ENCODE data around the gene CELF2. TPM values are rescaled to one million over a fixed set of nuclear protein-coding genes. Genes with fewer than 3 reads are reported as not detected.

The CELF2 gene
- total RNA-seq, 1 experiment from 2014 or later, result 28.7 TPM

DNA sequence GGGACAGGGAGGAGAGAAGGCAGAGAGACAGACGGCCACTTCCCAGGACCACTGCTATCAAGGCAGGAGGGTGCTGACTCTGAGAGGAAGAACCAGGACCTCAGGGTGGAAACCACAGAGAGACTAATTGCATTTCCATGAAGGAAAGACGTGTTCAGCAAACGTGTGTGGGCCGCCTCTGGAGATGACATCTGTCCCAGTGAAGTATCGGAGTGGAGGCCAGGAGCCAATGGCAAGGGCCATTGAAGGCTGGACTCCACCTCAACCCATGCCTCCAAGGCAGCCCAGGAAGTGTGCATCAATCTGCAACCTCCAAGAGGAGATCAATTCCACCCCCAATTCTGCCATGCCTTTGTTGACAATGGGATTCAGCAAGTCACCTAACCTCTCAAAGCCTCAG is 363.8 kb downstream of the CELF2 start:
- H2BK15ac ChIP-seq (ENCODE audit: low read depth, low read length), result no peak overlapping the region
- no peak overlapping the region for H3K14ac ChIP-seq (ENCODE audit: insufficient read depth, low read length)
- H3T11ph ChIP-seq (ENCODE audit: low read length), result no peak overlapping the region
- no peaks in the 10 kb centered on the region for H3K9me3 ChIP-seq (ENCODE audit: control insufficient read depth, low read depth, low read length)
- H4K8ac ChIP-seq (replicated peaks; ENCODE audit: insufficient read length, low read depth, low read length), result no peak overlapping the region
- no peaks in the 10 kb centered on the region for H3K79me1 ChIP-seq (ENCODE audit: insufficient read depth, low read depth, low read length, poor library complexity, severe bottlenecking)
- no CpG with 5 or more reads among the region's 5 CpGs for WGBS (ENCODE audit: extremely low coverage, insufficient read length, low lambda C conversion rate)
- no peak for DNase-seq
- no peak overlapping the region for H2BK5ac ChIP-seq (ENCODE audit: insufficient read length, low read length)
- Mint-ChIP-seq H3K4me3 (no peak overlapping the region), H3K27me3 (ENCODE audit: low read depth) (peaks cover 5% of the 10 kb centered on the region; the same call in 1 of the 2 replicates), H3K27ac (no peak overlapping the region), H3K36me3 (ENCODE audit: insufficient read depth in 1 of 3, low read depth in 3 of 3) (no peaks in the 10 kb centered on the region), H3K9me3 (no peaks in the 10 kb centered on the region), H3K4me1 (peaks cover 8 to 9% of the 10 kb centered on the region in 2 experiments)
- H3K56ac ChIP-seq (ENCODE audit: insufficient read length, low read depth, low read length), result no peak overlapping the region
- H3K4me1 ChIP-seq (ENCODE audit: insufficient read depth, low read length), result no peaks in the 10 kb centered on the region
- H3K79me2 ChIP-seq (ENCODE audit: insufficient read depth, low read length), result no peaks in the 10 kb centered on the region
- H3K23me2 ChIP-seq (ENCODE audit: insufficient read length, low read depth, low read length, poor library complexity, severe bottlenecking), result no peaks in the 10 kb centered on the region
- no peaks in the 10 kb centered on the region for H3K27me3 ChIP-seq (ENCODE audit: insufficient read depth, low read length)
- H2BK120ac ChIP-seq (ENCODE audit: low read depth, low read length, poor library complexity, severe bottlenecking), result no peak overlapping the region
- H3K4me2 ChIP-seq (ENCODE audit: insufficient read depth, insufficient read length, low read length), result no peak overlapping the region
- H2AK5ac ChIP-seq (ENCODE audit: insufficient read length, low read length), result no peak overlapping the region
- no peak overlapping the region for H4K5ac ChIP-seq (ENCODE audit: insufficient read length, low read depth, low read length)
- no peak overlapping the region for H3K4ac ChIP-seq (ENCODE audit: low read depth, low read length)
- no peak overlapping the region for H2BK12ac ChIP-seq (ENCODE audit: insufficient read length, low read depth, low read length)
- H3K18ac ChIP-seq (ENCODE audit: insufficient read length, low read depth, low read length), result no peak overlapping the region
- no peak overlapping the region for H2BK20ac ChIP-seq (ENCODE audit: low read depth, low read length, poor library complexity, severe bottlenecking)
- no peak overlapping the region for H4K91ac ChIP-seq (ENCODE audit: insufficient read length, low read depth, low read length)
- H3K27ac ChIP-seq (ENCODE audit: insufficient read length, low read depth, low read length), result no peak overlapping the region
- H4K20me1 ChIP-seq (ENCODE audit: control insufficient read depth, insufficient read depth, insufficient read length), result no peaks in the 10 kb centered on the region
- no peak overlapping the region for H3K9ac ChIP-seq (ENCODE audit: extremely low read depth, insufficient read length, low read length)
- TF ChIP-seq, protein P1, sequence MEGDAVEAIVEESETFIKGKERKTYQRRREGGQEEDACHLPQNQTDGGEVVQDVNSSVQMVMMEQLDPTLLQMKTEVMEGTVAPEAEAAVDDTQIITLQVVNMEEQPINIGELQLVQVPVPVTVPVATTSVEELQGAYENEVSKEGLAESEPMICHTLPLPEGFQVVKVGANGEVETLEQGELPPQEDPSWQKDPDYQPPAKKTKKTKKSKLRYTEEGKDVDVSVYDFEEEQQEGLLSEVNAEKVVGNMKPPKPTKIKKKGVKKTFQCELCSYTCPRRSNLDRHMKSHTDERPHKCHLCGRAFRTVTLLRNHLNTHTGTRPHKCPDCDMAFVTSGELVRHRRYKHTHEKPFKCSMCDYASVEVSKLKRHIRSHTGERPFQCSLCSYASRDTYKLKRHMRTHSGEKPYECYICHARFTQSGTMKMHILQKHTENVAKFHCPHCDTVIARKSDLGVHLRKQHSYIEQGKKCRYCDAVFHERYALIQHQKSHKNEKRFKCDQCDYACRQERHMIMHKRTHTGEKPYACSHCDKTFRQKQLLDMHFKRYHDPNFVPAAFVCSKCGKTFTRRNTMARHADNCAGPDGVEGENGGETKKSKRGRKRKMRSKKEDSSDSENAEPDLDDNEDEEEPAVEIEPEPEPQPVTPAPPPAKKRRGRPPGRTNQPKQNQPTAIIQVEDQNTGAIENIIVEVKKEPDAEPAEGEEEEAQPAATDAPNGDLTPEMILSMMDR (conservative IDR thresholded peaks at IDR 0.05), result no peak
- H3K23ac ChIP-seq (ENCODE audit: insufficient read length, low read depth, low read length), result no peak overlapping the region
- no peak overlapping the region for H2AFZ ChIP-seq (ENCODE audit: low read length)
